Esophagus (tissue), 2 donors: ENCODE results near the gene CDA. TPM values are rescaled to one million over a fixed set of nuclear protein-coding genes. Genes with fewer than 3 reads are reported as not detected.

ENCODE experiments used
- polyA plus RNA-seq, 2 donors: library from polyadenylated mRNA; stranded (reverse); fragments of 200-250 nt; gene quantifications; one replicate each; pipeline ENCODE4 v1.2.3, GENCODE V29; 2013
- donor health status: healthy with polysubstance abuse.
- donor health status: Bipolar disorder and iron deficiency.

The CDA gene
- polyA plus RNA-seq, 2 donors, result 107 to 110 TPM

Other genes starting within 250 kb of the CDA start
- 10 to 100 TPM; 11.2 to 44.7 TPM for gene CAMK2N1, start 102.9 kb upstream of the CDA start, polyA plus RNA-seq
- 10 to 100 TPM in 1 of 2 donors, 1 to 10 TPM in 1; 6.5 to 16.3 TPM for gene MUL1, start 80.9 kb upstream of the CDA start, polyA plus RNA-seq
- under 1 TPM; 0.04 to 0.12 TPM for gene FAM43B, start 36.5 kb upstream of the CDA start, polyA plus RNA-seq
- 10 to 100 TPM; 52.0 to 61.2 TPM for gene PINK1, start 44.4 kb downstream of the CDA start, polyA plus RNA-seq
- gene DDOST, start 72.3 kb downstream of the CDA start, polyA plus RNA-seq, result 100 to 1,000 TPM in 1 of 2 donors, 10 to 100 TPM in 1; 73.2 to 126 TPM
- gene KIF17, start 128.9 kb downstream of the CDA start, polyA plus RNA-seq, result under 1 TPM; 0.45 to 0.48 TPM
- under 1 TPM; 0.12 to 0.27 TPM for gene SH2D5, start 143.6 kb downstream of the CDA start, polyA plus RNA-seq
- gene HP1BP3, start 198.2 kb downstream of the CDA start, polyA plus RNA-seq, result 10 to 100 TPM; 66.3 to 85.1 TPM